SKM-1 (cell line): ENCODE measurements around the gene NFATC4.

Source experiments
- DNase-seq: peaks from one replicate; lab custom pipeline; 2025; ENCODE audit not compliant: unreplicated experiment; lab: John Stamatoyannopoulos, UW

The NFATC4 gene

GRCh38 chr14:24427537-24428508 lies 59.8 kb downstream of the NFATC4 start:
- no peak for DNase-seq

- DNase-seq: no peak
Observed at GRCh38 chr14:24428628-24429394, 60.8 kb downstream of the NFATC4 start.
